Activated CD4-positive, CD25-positive, alpha-beta regulatory T cell (primary cell): Measurements from ENCODE around the gene GRIN1.

Experiments used
- DNase-seq, 4 experiments: peaks; one replicate each; lab custom pipeline; 2025; lab: John Stamatoyannopoulos, UW

GRIN1 gene

GRCh38 chr9:137193771-137194170, 54.8 kb downstream of the GRIN1 start:
- DNase-seq, result no peak

- DNase-seq, result no peak
Observed at GRCh38 chr9:137194388-137194787, 55.4 kb downstream of the GRIN1 start.

GRCh38 chr9:137194909-137195308, 56.0 kb downstream of the GRIN1 start:
- DNase-seq, result no peak

- no peak for DNase-seq
Observed at GRCh38 chr9:137195525-137196220, 56.7 kb downstream of the GRIN1 start.

- no peak for DNase-seq
Observed at GRCh38 chr9:137198051-137198901, 59.3 kb downstream of the GRIN1 start.

GRCh38 chr9:137198902-137199283, 59.9 kb downstream of the GRIN1 start:
- DNase-seq, result no peak

- no peak for DNase-seq
Observed at GRCh38 chr9:137199411-137200121, 60.6 kb downstream of the GRIN1 start.

- DNase-seq, result peak; percentile 94 to 98 (median 98)
Observed at GRCh38 chr9:137200311-137201204, 61.6 kb downstream of the GRIN1 start, which contains the start of gene TPRN. TSS of gene TPRN (minus strand) at chr9:137200741. CDS start at chr9:137200711, 30 bp downstream.

- DNase-seq, result no peak
Observed at GRCh38 chr9:137201205-137201868, 62.4 kb downstream of the GRIN1 start.

GRCh38 chr9:137202966-137203365, 64.0 kb downstream of the GRIN1 start:
- no peak for DNase-seq

- DNase-seq, result no peak
Observed at GRCh38 chr9:137204731-137205125, 65.8 kb downstream of the GRIN1 start.

- peak; percentile 82 to 93 (median 88) for DNase-seq
Observed at GRCh38 chr9:137205126-137206069, 66.4 kb downstream of the GRIN1 start, which contains the start of the genes NDOR1 and TMEM203. TSS of gene NDOR1 (plus strand) at chr9:137205700. CDS start at chr9:137205778, 78 bp downstream. TSS of gene TMEM203 (minus strand) at chr9:137205648. CDS start at chr9:137205414, 234 bp downstream.

GRCh38 chr9:137206602-137207001, 67.6 kb downstream of the GRIN1 start:
- DNase-seq, result no peak

GRCh38 chr9:137211532-137211931, 72.6 kb downstream of the GRIN1 start:
- no peak for DNase-seq

- no peak for DNase-seq
Observed at GRCh38 chr9:137212520-137212919, 73.6 kb downstream of the GRIN1 start.

GRCh38 chr9:137213160-137214060, 74.5 kb downstream of the GRIN1 start:
- DNase-seq, result no peak

GRCh38 chr9:137214620-137215019, 75.7 kb downstream of the GRIN1 start:
- no peak for DNase-seq

GRCh38 chr9:137215196-137215986, 76.4 kb downstream of the GRIN1 start:
- DNase-seq, result no peak
